Astrocyte of the spinal cord (primary cell): ENCODE data around the gene PPP2R2D.

Experiments
- DNase-seq: peaks from one replicate; pipeline ENCODE4 v3.0.0; 2011; ENCODE audit warnings: low read depth, low spot score
- H3K4me3 ChIP-seq: 2 replicates; pipeline ENCODE4 v1.5.1; 2011; ENCODE audit warnings: low read depth, mild to moderate bottlenecking, low read length, moderate library complexity
- CTCF ChIP-seq: IDR thresholded peaks from 2 replicates; pipeline ENCODE4 v1.5.1; 2012; ENCODE audit warnings: low read depth, mild to moderate bottlenecking, low read length, inconsistent platforms
- in situ Hi-C: cut with HindIII; loops from 2 replicates; pipeline ENCODE4 v1.10.0; 2017; ENCODE audit warnings: low sequenced_read_pairs

Gene PPP2R2D

GRCh38 chr10:131899116-131899690 is 1.6 kb upstream of the PPP2R2D start:
- no peak overlapping the region for H3K4me3 ChIP-seq
- TF ChIP-seq CTCF, result no peak
- in situ Hi-C loops, result no loop called here
- no peak for DNase-seq

GRCh38 chr10:131899695-131900349 is 986 bp upstream of the PPP2R2D start:
- H3K4me3 ChIP-seq, result peak overlapping the region; percentile 65
- DNase-seq, result no peak
- no peak for TF ChIP-seq CTCF
- in situ Hi-C loops, result no loop called here

- peak overlapping the region; percentile 66 for H3K4me3 ChIP-seq
- TF ChIP-seq CTCF, result no peak
- in situ Hi-C loops, result no loop called here
- DNase-seq, result peak; percentile 18
These were observed 497 bp downstream of the PPP2R2D start for GRCh38 chr10:131901181-131901829.

- in situ Hi-C loops, result no loop called here
- TF ChIP-seq CTCF, result no peak
These were observed 1.4 kb downstream of the PPP2R2D start for GRCh38 chr10:131902211-131902610.

GRCh38 chr10:131902691-131903090 is 1.9 kb downstream of the PPP2R2D start:
- H3K4me3 ChIP-seq, result no peak overlapping the region
- in situ Hi-C loops, result no loop called here
- no peak for DNase-seq
- no peak for TF ChIP-seq CTCF

More at GRCh38 chr10:131902211-131902610, 1.4 kb downstream of the PPP2R2D start:
- peak overlapping the region; percentile 66 for H3K4me3 ChIP-seq
- no peak for DNase-seq

GRCh38 chr10:131905267-131905571 is 4.4 kb downstream of the PPP2R2D start:
- no peak for DNase-seq
- in situ Hi-C loops, result no loop called here

More at GRCh38 chr10:131905267-131905571, 4.4 kb downstream of the PPP2R2D start:
- no peak for TF ChIP-seq CTCF
- no peak overlapping the region for H3K4me3 ChIP-seq
